SK-N-SH treated with all-trans-retinoic acid at 6 μM for 48 hours (cell line): Measurements from ENCODE around the gene CELF4.

Source experiments
- ATAC-seq: fragments of 200-7000 bp; cut with Tn5 transposase; 3 replicates; pipeline ENCODE4 v1.9.1; 2020; ENCODE audit warnings: mild to moderate bottlenecking, moderate library complexity
- ARNTL ChIP-seq: fragments of 450-650 bp; formaldehyde crosslinking; IDR thresholded peaks from 2 replicates; pipeline ENCODE4 v1.5.0; 2020; ENCODE audit warnings: low read depth, mild to moderate bottlenecking, moderate library complexity, borderline replicate concordance
- BACH2 ChIP-seq: fragments of 250-450 bp; sonication (Bioruptor Pico); IDR thresholded peaks from 2 replicates; pipeline ENCODE4 v1.9.0; 2021; ENCODE audit warnings: mild to moderate bottlenecking, borderline replicate concordance
- CSDC2 ChIP-seq: fragments of 250-450 bp; sonication (Bioruptor Pico); IDR thresholded peaks from 2 replicates; pipeline ENCODE4 v1.5.0; 2020; ENCODE audit warnings: mild to moderate bottlenecking, moderate library complexity
- ESRRG ChIP-seq: fragments of 250-450 bp; sonication (Bioruptor Pico); IDR thresholded peaks from 2 replicates; pipeline ENCODE4 v1.6.1; 2021; ENCODE audit warnings: mild to moderate bottlenecking
- GLIS3 ChIP-seq: fragments of 250-450 bp; sonication (Bioruptor Pico); IDR thresholded peaks from 2 replicates; pipeline ENCODE4 v1.5.0; 2020; ENCODE audit warnings: mild to moderate bottlenecking, moderate library complexity
- ISL1 ChIP-seq: fragments of 250-450 bp; sonication (Bioruptor Pico); IDR thresholded peaks from 2 replicates; pipeline ENCODE4 v2.1.2; 2022; ENCODE audit warnings: mild to moderate bottlenecking, moderate library complexity
- OSR1 ChIP-seq: fragments of 250-450 bp; sonication (Bioruptor Pico); IDR thresholded peaks from 2 replicates; pipeline ENCODE4 v1.8.0; 2022; ENCODE audit warnings: moderate library complexity, mild to moderate bottlenecking, inconsistent platforms
- PPARA ChIP-seq: fragments of 250-450 bp; sonication (Bioruptor Pico); IDR thresholded peaks from 2 replicates; pipeline ENCODE4 v1.5.0; 2020; ENCODE audit warnings: mild to moderate bottlenecking, borderline replicate concordance
- RARB ChIP-seq: fragments of 250-450 bp; sonication (Bioruptor Pico); IDR thresholded peaks from 2 replicates; pipeline ENCODE4 v1.8.0; 2021; ENCODE audit warnings: mild to moderate bottlenecking, moderate library complexity
- SNAI2 ChIP-seq: fragments of 250-450 bp; sonication (Bioruptor Pico); IDR thresholded peaks from 2 replicates; pipeline ENCODE4 v1.5.0; 2020; ENCODE audit warnings: mild to moderate bottlenecking, moderate library complexity
- TCF4 ChIP-seq: fragments of 250-450 bp; sonication (Bioruptor Pico); IDR thresholded peaks from 2 replicates; pipeline ENCODE4 v1.8.0; 2021; ENCODE audit warnings: mild to moderate bottlenecking, moderate library complexity, borderline replicate concordance
- TOX ChIP-seq: fragments of 250-450 bp; sonication (Bioruptor Pico); IDR thresholded peaks from 2 replicates; pipeline ENCODE4 v1.8.0; 2021; ENCODE audit warnings: mild to moderate bottlenecking, moderate library complexity, borderline replicate concordance
- ZC3H10 ChIP-seq: fragments of 250-450 bp; sonication (Bioruptor Pico); IDR thresholded peaks from 2 replicates; pipeline ENCODE4 v1.5.1; 2021; ENCODE audit warnings: mild to moderate bottlenecking, moderate library complexity
- ZFP3 ChIP-seq: fragments of 250-450 bp; sonication (Bioruptor Pico); IDR thresholded peaks from 2 replicates; pipeline ENCODE4 v1.5.0; 2020; ENCODE audit warnings: mild to moderate bottlenecking, moderate library complexity
- ZFP30 ChIP-seq: fragments of 450-650 bp; formaldehyde crosslinking; IDR thresholded peaks from 2 replicates; pipeline ENCODE4 v1.5.0; 2022; ENCODE audit warnings: mild to moderate bottlenecking, moderate library complexity
- ZNF565 ChIP-seq: fragments of 450-650 bp; formaldehyde crosslinking; conservative IDR thresholded peaks from 2 replicates; pipeline ENCODE4 v1.5.0; 2020; ENCODE audit warnings: low read depth, mild to moderate bottlenecking, moderate library complexity
- ZNF70 ChIP-seq: fragments of 450-650 bp; formaldehyde crosslinking; IDR thresholded peaks from 2 replicates; pipeline ENCODE4 v1.5.0; 2020; ENCODE audit warnings: mild to moderate bottlenecking, moderate library complexity
- TF ChIP-seq, protein P1 (sequence below): fragments of 250-450 bp; sonication (Bioruptor Pico); IDR thresholded peaks from 2 replicates; pipeline ENCODE4 v1.5.0; 2020; ENCODE audit warnings: mild to moderate bottlenecking, moderate library complexity
- TF ChIP-seq, protein P2 (sequence below): fragments of 250-450 bp; sonication (Bioruptor Pico); IDR thresholded peaks from 2 replicates; pipeline ENCODE4 v1.5.1; 2021; ENCODE audit warnings: mild to moderate bottlenecking, moderate library complexity
- TF ChIP-seq, protein P3 (sequence below): fragments of 250-450 bp; sonication (Bioruptor Pico); IDR thresholded peaks from 2 replicates; pipeline ENCODE4 v1.8.0; 2020; ENCODE audit warnings: mild to moderate bottlenecking, moderate library complexity, borderline replicate concordance
- TF ChIP-seq, protein P4 (sequence below): fragments of 250-450 bp; sonication (Bioruptor Pico); IDR thresholded peaks from 2 replicates; pipeline ENCODE4 v1.8.0; 2021; ENCODE audit warnings: low read depth, mild to moderate bottlenecking, moderate library complexity, borderline replicate concordance
- TF ChIP-seq, protein P5 (sequence below): fragments of 250-450 bp; sonication (Bioruptor Pico); IDR thresholded peaks from 2 replicates; pipeline ENCODE4 v1.5.1; 2020; ENCODE audit warnings: low read depth, mild to moderate bottlenecking, moderate library complexity

CELF4 gene

DNA sequence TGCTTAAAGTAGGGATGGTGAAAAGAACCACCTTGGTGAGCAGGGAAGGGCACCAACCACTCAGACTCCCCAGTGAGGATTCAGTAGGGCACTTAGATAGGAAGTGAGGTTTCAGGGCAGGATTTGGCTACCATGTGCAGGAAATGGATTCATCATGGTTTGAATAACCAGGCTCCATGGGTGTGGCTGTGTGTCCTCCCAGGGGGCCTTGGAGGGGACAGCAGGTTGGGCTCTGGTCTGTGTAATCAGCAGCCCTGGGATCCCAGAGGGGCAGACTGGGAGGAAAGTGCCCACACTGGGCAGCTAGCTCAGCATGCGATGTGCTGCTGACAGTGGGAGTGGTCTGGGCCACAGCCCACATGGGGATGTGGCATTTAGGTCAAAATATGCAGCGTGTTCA, 224.6 kb downstream of the CELF4 start:
- TF ChIP-seq TOX (CRISPR knock-in tag) (no peak), ZNF565 (CRISPR knock-in tag) (no peak)
- ATAC-seq, result no peak

DNA sequence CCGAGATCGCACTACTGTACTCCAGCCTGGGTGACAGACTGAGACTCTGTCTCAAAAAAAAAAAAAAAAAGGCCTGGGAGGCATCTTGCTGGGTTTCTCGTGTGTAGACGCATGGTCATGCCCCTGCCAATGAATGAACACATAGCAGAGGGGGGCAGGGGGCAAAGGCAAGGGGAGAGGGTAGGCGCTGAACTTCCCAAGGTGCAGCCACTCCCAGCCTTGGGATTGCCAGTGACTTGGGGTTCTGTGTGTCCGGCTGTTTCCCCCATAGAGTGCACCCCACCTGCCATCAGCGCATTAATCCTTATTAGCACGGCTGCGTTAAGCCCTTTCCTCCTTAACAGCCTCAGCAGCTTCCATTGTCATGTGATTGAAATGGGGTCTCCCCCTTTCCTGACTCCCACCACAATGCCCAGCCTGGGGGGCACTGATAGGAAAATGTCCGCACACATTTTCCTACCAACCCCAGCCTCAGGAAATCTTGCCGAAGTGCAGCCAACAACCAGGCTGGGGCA, 225.8 kb downstream of the CELF4 start:
- TF ChIP-seq ZC3H10 (CRISPR knock-in tag), result no peak
- TF ChIP-seq, protein P1, sequence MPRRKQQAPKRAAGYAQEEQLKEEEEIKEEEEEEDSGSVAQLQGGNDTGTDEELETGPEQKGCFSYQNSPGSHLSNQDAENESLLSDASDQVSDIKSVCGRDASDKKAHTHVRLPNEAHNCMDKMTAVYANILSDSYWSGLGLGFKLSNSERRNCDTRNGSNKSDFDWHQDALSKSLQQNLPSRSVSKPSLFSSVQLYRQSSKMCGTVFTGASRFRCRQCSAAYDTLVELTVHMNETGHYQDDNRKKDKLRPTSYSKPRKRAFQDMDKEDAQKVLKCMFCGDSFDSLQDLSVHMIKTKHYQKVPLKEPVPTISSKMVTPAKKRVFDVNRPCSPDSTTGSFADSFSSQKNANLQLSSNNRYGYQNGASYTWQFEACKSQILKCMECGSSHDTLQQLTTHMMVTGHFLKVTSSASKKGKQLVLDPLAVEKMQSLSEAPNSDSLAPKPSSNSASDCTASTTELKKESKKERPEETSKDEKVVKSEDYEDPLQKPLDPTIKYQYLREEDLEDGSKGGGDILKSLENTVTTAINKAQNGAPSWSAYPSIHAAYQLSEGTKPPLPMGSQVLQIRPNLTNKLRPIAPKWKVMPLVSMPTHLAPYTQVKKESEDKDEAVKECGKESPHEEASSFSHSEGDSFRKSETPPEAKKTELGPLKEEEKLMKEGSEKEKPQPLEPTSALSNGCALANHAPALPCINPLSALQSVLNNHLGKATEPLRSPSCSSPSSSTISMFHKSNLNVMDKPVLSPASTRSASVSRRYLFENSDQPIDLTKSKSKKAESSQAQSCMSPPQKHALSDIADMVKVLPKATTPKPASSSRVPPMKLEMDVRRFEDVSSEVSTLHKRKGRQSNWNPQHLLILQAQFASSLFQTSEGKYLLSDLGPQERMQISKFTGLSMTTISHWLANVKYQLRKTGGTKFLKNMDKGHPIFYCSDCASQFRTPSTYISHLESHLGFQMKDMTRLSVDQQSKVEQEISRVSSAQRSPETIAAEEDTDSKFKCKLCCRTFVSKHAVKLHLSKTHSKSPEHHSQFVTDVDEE (CRISPR knock-in tag), result no peak
- TF ChIP-seq, protein P2, sequence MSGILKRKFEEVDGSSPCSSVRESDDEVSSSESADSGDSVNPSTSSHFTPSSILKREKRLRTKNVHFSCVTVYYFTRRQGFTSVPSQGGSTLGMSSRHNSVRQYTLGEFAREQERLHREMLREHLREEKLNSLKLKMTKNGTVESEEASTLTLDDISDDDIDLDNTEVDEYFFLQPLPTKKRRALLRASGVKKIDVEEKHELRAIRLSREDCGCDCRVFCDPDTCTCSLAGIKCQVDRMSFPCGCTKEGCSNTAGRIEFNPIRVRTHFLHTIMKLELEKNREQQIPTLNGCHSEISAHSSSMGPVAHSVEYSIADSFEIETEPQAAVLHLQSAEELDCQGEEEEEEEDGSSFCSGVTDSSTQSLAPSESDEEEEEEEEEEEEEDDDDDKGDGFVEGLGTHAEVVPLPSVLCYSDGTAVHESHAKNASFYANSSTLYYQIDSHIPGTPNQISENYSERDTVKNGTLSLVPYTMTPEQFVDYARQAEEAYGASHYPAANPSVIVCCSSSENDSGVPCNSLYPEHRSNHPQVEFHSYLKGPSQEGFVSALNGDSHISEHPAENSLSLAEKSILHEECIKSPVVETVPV (CRISPR knock-in tag), result no peak
- no peak for TF ChIP-seq CSDC2 (CRISPR knock-in tag)
- TF ChIP-seq ESRRG, result no peak
- TF ChIP-seq BACH2, result no peak
- TF ChIP-seq GLIS3 (CRISPR knock-in tag), result no peak
- no peak for TF ChIP-seq TOX (CRISPR knock-in tag)
- TF ChIP-seq RARB, result no peak
- TF ChIP-seq ARNTL, result no peak
- no peak for TF ChIP-seq ISL1
- TF ChIP-seq OSR1, result no peak
- no peak for TF ChIP-seq SNAI2 (CRISPR knock-in tag)
- TF ChIP-seq, all 23 proteins: peak for 0

DNA sequence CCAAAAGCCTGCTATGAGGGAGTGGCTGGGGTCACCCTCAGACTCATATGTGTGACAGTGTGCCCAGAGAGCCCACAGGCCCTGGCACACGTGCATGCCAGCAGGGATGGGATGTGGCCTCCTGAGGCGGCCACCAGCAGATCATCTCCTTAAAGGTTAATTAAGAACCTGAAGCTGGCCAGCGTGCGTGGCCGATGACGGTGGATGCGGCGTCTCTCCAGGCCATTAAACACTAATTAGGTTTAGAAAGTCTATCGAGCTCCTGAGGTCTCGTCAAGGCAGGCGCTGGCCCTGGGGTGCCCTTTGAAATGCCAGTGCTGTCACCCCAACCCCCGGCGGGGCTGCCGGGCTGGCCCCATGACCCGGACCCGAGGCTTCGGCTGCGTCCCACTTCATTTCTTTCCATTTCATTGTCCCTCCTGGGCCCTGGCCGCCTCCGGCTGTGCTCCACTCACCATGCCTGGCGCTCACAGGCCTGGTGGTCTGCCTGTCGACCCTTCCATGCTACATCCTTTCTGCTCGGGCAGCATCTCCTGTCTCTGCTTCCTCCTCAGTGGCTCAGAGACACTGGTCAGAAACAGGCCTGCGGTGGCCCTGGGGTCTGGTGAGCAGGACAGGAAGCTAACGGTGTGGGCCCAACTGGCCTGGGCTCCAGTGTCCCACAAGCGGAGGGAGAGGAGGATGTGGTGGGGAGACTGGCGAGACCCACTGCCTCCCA, 228.9 kb downstream of the CELF4 start:
- no peak for ATAC-seq
- TF ChIP-seq PPARA (CRISPR knock-in tag) (no peak), RARB (no peak), TCF4 (CRISPR knock-in tag) (no peak), OSR1 (no peak), ZFP30 (no peak), GLIS3 (CRISPR knock-in tag) (no peak), ISL1 (no peak), ZNF70 (CRISPR knock-in tag) (no peak), ZFP3 (CRISPR knock-in tag) (no peak), SNAI2 (CRISPR knock-in tag) (no peak)
- TF ChIP-seq, protein P3, sequence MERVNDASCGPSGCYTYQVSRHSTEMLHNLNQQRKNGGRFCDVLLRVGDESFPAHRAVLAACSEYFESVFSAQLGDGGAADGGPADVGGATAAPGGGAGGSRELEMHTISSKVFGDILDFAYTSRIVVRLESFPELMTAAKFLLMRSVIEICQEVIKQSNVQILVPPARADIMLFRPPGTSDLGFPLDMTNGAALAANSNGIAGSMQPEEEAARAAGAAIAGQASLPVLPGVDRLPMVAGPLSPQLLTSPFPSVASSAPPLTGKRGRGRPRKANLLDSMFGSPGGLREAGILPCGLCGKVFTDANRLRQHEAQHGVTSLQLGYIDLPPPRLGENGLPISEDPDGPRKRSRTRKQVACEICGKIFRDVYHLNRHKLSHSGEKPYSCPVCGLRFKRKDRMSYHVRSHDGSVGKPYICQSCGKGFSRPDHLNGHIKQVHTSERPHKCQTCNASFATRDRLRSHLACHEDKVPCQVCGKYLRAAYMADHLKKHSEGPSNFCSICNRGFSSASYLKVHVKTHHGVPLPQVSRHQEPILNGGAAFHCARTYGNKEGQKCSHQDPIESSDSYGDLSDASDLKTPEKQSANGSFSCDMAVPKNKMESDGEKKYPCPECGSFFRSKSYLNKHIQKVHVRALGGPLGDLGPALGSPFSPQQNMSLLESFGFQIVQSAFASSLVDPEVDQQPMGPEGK (CRISPR knock-in tag), result no peak
- TF ChIP-seq, protein P4, sequence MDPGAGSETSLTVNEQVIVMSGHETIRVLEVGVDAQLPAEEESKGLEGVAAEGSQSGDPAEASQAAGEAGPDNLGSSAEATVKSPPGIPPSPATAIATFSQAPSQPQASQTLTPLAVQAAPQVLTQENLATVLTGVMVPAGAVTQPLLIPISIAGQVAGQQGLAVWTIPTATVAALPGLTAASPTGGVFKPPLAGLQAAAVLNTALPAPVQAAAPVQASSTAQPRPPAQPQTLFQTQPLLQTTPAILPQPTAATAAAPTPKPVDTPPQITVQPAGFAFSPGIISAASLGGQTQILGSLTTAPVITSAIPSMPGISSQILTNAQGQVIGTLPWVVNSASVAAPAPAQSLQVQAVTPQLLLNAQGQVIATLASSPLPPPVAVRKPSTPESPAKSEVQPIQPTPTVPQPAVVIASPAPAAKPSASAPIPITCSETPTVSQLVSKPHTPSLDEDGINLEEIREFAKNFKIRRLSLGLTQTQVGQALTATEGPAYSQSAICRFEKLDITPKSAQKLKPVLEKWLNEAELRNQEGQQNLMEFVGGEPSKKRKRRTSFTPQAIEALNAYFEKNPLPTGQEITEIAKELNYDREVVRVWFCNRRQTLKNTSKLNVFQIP, result no peak
- TF ChIP-seq, protein P1 (CRISPR knock-in tag), result no peak
- TF ChIP-seq, protein P2 (CRISPR knock-in tag), result no peak
- TF ChIP-seq, protein P5, sequence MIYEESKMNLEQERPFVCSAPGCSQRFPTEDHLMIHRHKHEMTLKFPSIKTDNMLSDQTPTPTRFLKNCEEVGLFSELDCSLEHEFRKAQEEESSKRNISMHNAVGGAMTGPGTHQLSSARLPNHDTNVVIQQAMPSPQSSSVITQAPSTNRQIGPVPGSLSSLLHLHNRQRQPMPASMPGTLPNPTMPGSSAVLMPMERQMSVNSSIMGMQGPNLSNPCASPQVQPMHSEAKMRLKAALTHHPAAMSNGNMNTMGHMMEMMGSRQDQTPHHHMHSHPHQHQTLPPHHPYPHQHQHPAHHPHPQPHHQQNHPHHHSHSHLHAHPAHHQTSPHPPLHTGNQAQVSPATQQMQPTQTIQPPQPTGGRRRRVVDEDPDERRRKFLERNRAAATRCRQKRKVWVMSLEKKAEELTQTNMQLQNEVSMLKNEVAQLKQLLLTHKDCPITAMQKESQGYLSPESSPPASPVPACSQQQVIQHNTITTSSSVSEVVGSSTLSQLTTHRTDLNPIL (CRISPR knock-in tag), result no peak

More for the DNA sequence above, 225.8 kb downstream of the CELF4 start:
- ATAC-seq, result no peak
